NCI-H128 (cell line): ENCODE data around the gene C1QTNF8.

Experiments used
- DNase-seq: peaks from one replicate; lab custom pipeline; 2025; ENCODE audit not compliant: unreplicated experiment; lab: John Stamatoyannopoulos, UW

The C1QTNF8 gene

GRCh38 chr16:1127971-1128715, 32.1 kb upstream of the C1QTNF8 start:
- DNase-seq: no peak

- no peak for DNase-seq
These were observed 31.1 kb upstream of the C1QTNF8 start for GRCh38 chr16:1127101-1127500.

GRCh38 chr16:1126586-1126985, 30.5 kb upstream of the C1QTNF8 start:
- DNase-seq: no peak

GRCh38 chr16:1126044-1126443, 30.0 kb upstream of the C1QTNF8 start:
- no peak for DNase-seq

- no peak for DNase-seq
These were observed 29.4 kb upstream of the C1QTNF8 start for GRCh38 chr16:1125471-1125870.

- no peak for DNase-seq
These were observed 28.8 kb upstream of the C1QTNF8 start for GRCh38 chr16:1124795-1125194.

- no peak for DNase-seq
These were observed 28.2 kb upstream of the C1QTNF8 start for GRCh38 chr16:1124291-1124690.

GRCh38 chr16:1123525-1124230, 27.6 kb upstream of the C1QTNF8 start:
- DNase-seq: no peak

GRCh38 chr16:1122398-1122765, 26.3 kb upstream of the C1QTNF8 start:
- no peak for DNase-seq

GRCh38 chr16:1121601-1122397, 25.8 kb upstream of the C1QTNF8 start:
- DNase-seq: no peak

GRCh38 chr16:1121009-1121408, 25.0 kb upstream of the C1QTNF8 start:
- DNase-seq: no peak

- no peak for DNase-seq
These were observed 24.5 kb upstream of the C1QTNF8 start for GRCh38 chr16:1120577-1120941.

- DNase-seq: no peak
These were observed 23.9 kb upstream of the C1QTNF8 start for GRCh38 chr16:1119766-1120576.

GRCh38 chr16:1119129-1119528, 23.1 kb upstream of the C1QTNF8 start:
- DNase-seq: no peak

GRCh38 chr16:1117926-1118325, 21.9 kb upstream of the C1QTNF8 start:
- no peak for DNase-seq

GRCh38 chr16:1117176-1117900, 21.3 kb upstream of the C1QTNF8 start:
- no peak for DNase-seq

- DNase-seq: no peak
These were observed 20.6 kb upstream of the C1QTNF8 start for GRCh38 chr16:1116693-1117077.

GRCh38 chr16:1113889-1114526, 18.0 kb upstream of the C1QTNF8 start:
- no peak for DNase-seq

GRCh38 chr16:1113489-1113888, 17.4 kb upstream of the C1QTNF8 start:
- DNase-seq: no peak
